ENCODE measurements around the gene NR2F1. TPM values are rescaled to one million over a fixed set of nuclear protein-coding genes. Genes with fewer than 3 reads are reported as not detected.

NR2F1 gene
- total RNA-seq, 2 donors from 2014 or later, result 2.7 to 2.9 TPM

GRCh38 chr5:93608855-93609254 is 25.8 kb downstream of the NR2F1 start:
- no peak overlapping the region for H3K9ac ChIP-seq (ENCODE audit: low read depth in 2 of 2, low read length in 2 of 2)
- no peaks in the 10 kb centered on the region for H3K4me1 ChIP-seq
- no peak overlapping the region for H3K4me3 ChIP-seq
- DNase-seq, result no peak
- H3K9me3 ChIP-seq, result no peaks in the 10 kb centered on the region
- peaks cover 88% of the 10 kb centered on the region for H3K27me3 ChIP-seq
- intact Hi-C loops (cut with DNase I), result loop anchor here (10.0 kb wide), 1 partner anchor 196 kb away; no protein-coding TSS in a partner anchor
- TF ChIP-seq CTCF (IDR thresholded peaks at IDR 0.05), result no peak
- no peaks in the 10 kb centered on the region for H3K36me3 ChIP-seq
- no peak overlapping the region for H3K27ac ChIP-seq

GRCh38 chr5:93609762-93610161 is 26.7 kb downstream of the NR2F1 start:
- no peak overlapping the region for H3K27ac ChIP-seq
- H3K9me3 ChIP-seq, result no peaks in the 10 kb centered on the region
- no peak for TF ChIP-seq CTCF (IDR thresholded peaks at IDR 0.05)
- H3K4me3 ChIP-seq, result no peak overlapping the region
- intact Hi-C loops (cut with DNase I), result loop anchor here (10.0 kb wide), 1 partner anchor 195 kb away; no protein-coding TSS in a partner anchor
- no peak overlapping the region for H3K9ac ChIP-seq (ENCODE audit: low read depth in 2 of 2, low read length in 2 of 2)
- peaks cover 82% of the 10 kb centered on the region for H3K27me3 ChIP-seq
- no peak for DNase-seq
- H3K4me1 ChIP-seq, result no peaks in the 10 kb centered on the region
- H3K36me3 ChIP-seq, result no peaks in the 10 kb centered on the region

GRCh38 chr5:93610581-93611272 is 27.7 kb downstream of the NR2F1 start:
- no peaks in the 10 kb centered on the region for H3K36me3 ChIP-seq
- H3K9me3 ChIP-seq, result no peaks in the 10 kb centered on the region
- DNase-seq, result no peak
- no peaks in the 10 kb centered on the region for H3K4me1 ChIP-seq
- H3K9ac ChIP-seq (ENCODE audit: low read depth in 2 of 2, low read length in 2 of 2), result no peak overlapping the region
- intact Hi-C loops (cut with DNase I), result no loop called here
- no peak overlapping the region for H3K27ac ChIP-seq
- peaks cover 73% of the 10 kb centered on the region for H3K27me3 ChIP-seq
- no peak overlapping the region for H3K4me3 ChIP-seq
- no peak for TF ChIP-seq CTCF (IDR thresholded peaks at IDR 0.05)

GRCh38 chr5:93611273-93611975 is 28.4 kb downstream of the NR2F1 start:
- intact Hi-C loops (cut with DNase I), result no loop called here
- H3K27ac ChIP-seq, result no peak overlapping the region
- H3K9ac ChIP-seq (ENCODE audit: low read depth in 2 of 2, low read length in 2 of 2), result no peak overlapping the region
- no peaks in the 10 kb centered on the region for H3K4me1 ChIP-seq
- TF ChIP-seq CTCF (IDR thresholded peaks at IDR 0.05), result no peak
- H3K36me3 ChIP-seq, result no peaks in the 10 kb centered on the region
- H3K9me3 ChIP-seq, result no peaks in the 10 kb centered on the region
- H3K27me3 ChIP-seq, result peaks cover 66% of the 10 kb centered on the region
- H3K4me3 ChIP-seq, result no peak overlapping the region
- no peak for DNase-seq

GRCh38 chr5:93611976-93612854 is 29.2 kb downstream of the NR2F1 start:
- no peak for DNase-seq
- peaks cover 62% of the 10 kb centered on the region for H3K27me3 ChIP-seq
- intact Hi-C loops (cut with DNase I), result no loop called here
- no peaks in the 10 kb centered on the region for H3K36me3 ChIP-seq
- no peaks in the 10 kb centered on the region for H3K9me3 ChIP-seq
- no peak overlapping the region for H3K4me3 ChIP-seq
- TF ChIP-seq CTCF (IDR thresholded peaks at IDR 0.05), result no peak
- H3K4me1 ChIP-seq, result no peaks in the 10 kb centered on the region
- no peak overlapping the region for H3K27ac ChIP-seq
- H3K9ac ChIP-seq (ENCODE audit: low read depth in 2 of 2, low read length in 2 of 2), result no peak overlapping the region
